Caco-2 (cell line): ENCODE results near the gene ATRX. TPM values are rescaled to one million over a fixed set of nuclear protein-coding genes. Genes with fewer than 3 reads are reported as not detected.
"Not testable (repeated sequence)": the region's sequence is repeated elsewhere in the genome, so short reads cannot be mapped to it uniquely, and the experiment has no call there.

Source experiments
- BruUV-seq: library from RNA; stranded (reverse); fragments of 400-500 nt; replicated peaks from 2 replicates; lab custom pipeline; 2021; lab: Mats Ljungman, UMichigan
- CTCF ChIA-PET: fragments of 300-600 bp; sonication (Branson Sonifier 250); formaldehyde crosslinking; loops from one replicate; lab custom pipeline; 2022; ENCODE audit warnings: antibody characterized with exemption; lab: Charles Lee
- POLR2A ChIA-PET: fragments of 300-600 bp; sonication (Branson Sonifier 250); formaldehyde crosslinking; loops from one replicate; lab custom pipeline; 2022; ENCODE audit warnings: antibody characterized with exemption; lab: Charles Lee
- DNase-seq, 2 experiments: peaks; one replicate each; pipeline versions ENCODE4 v3.0.0 to v3.0.0-alpha.2; 2020 to 2022
- H3K27me3 ChIP-seq: replicated peaks from 2 replicates; pipeline ENCODE4 v1.6.0; 2011; ENCODE audit warnings: low read length; ENCODE audit not compliant: control insufficient read depth, insufficient read depth
- H3K36me3 ChIP-seq: 2 replicates; pipeline ENCODE4 v1.5.1; 2011; ENCODE audit warnings: low read length; ENCODE audit not compliant: control insufficient read depth, insufficient read depth
- H3K4me1 ChIP-seq: fragments of 250-450 bp; sonication (Bioruptor Pico); 2 replicates; pipeline ENCODE4 v1.5.1; 2020; ENCODE audit warnings: mild to moderate bottlenecking
- H3K4me3 ChIP-seq: 2 replicates; pipeline ENCODE4 v1.5.1; 2011; ENCODE audit warnings: low read depth, mild to moderate bottlenecking, control low read depth, low read length
- H3K9me3 ChIP-seq: fragments of 250-450 bp; sonication (Bioruptor Pico); 2 replicates; pipeline ENCODE4 v1.5.1; 2020; ENCODE audit warnings: mild to moderate bottlenecking, moderate library complexity
- H3K27ac Mint-ChIP-seq: one replicate; pipeline ENCODE4 v1.8.0; 2022; ENCODE audit warnings: mixed read lengths; ENCODE audit not compliant: unreplicated experiment
- H3K27me3 Mint-ChIP-seq: one replicate; pipeline ENCODE4 v1.8.0; 2022; ENCODE audit warnings: mixed read lengths; ENCODE audit not compliant: insufficient read depth, unreplicated experiment
- H3K36me3 Mint-ChIP-seq: one replicate; pipeline ENCODE4 v1.8.0; 2022; ENCODE audit warnings: mild to moderate bottlenecking, mixed read lengths; ENCODE audit not compliant: insufficient read depth, unreplicated experiment
- H3K4me1 Mint-ChIP-seq: one replicate; pipeline ENCODE4 v1.8.0; 2022; ENCODE audit warnings: low read depth, mixed read lengths; ENCODE audit not compliant: unreplicated experiment
- H3K4me3 Mint-ChIP-seq: one replicate; pipeline ENCODE4 v1.8.0; 2022; ENCODE audit warnings: mild to moderate bottlenecking, moderate library complexity, mixed read lengths; ENCODE audit not compliant: unreplicated experiment
- H3K9me3 Mint-ChIP-seq: one replicate; pipeline ENCODE4 v1.8.0; 2022; ENCODE audit warnings: mixed read lengths; ENCODE audit not compliant: unreplicated experiment
- intact Hi-C: fragments of 100-400 bp; cut with micrococcal nuclease; formaldehyde crosslinking; loops from one replicate; pipeline ENCODE4 v1.10.0; 2022; ENCODE audit not compliant: unreplicated experiment
- total RNA-seq: library from RNA; stranded (reverse); gene quantifications from 2 replicates; pipeline ENCODE4 v1.2.3, GENCODE V29; 2022
- TF ChIP-seq, protein P1 (sequence below), 2 experiments: fragments of 200-600 bp in 1 of 2; IDR thresholded peaks; 1 replicate in 1 of 2; 2 replicates in 1 of 2; pipeline versions ENCODE4 v1.5.1 to v1.8.0; 2011 to 2022; ENCODE audit warnings: antibody characterized with exemption in 1 of 2, control low read depth in 1 of 2, inconsistent platforms in 1 of 2, low read depth in 1 of 2, low read length in 1 of 2, mild to moderate bottlenecking in 1 of 2, moderate library complexity in 1 of 2; ENCODE audit not compliant: insufficient read depth in 1 of 2, severe bottlenecking in 1 of 2, unreplicated experiment in 1 of 2

ATRX gene
- total RNA-seq, 1 experiment from 2014 or later: 61.2 TPM

DNA sequence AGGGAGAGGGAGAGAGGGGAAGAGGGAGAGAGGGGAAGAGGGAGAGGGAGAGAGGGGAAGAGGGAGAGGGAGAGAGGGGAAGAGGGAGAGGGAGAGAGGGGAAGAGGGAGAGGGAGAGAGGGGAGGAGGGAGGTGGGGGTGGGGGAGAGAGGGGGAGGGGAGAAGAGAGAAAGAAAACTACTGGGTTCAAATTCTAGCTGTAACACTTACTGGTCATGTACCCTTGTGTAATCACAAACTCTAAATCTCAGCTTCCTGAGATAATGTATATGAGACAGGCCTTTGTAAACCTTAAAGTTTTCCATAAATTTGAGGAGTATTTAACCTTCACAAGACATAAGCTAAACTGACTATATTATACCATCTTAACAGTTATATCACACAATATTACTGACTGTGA is 229.7 kb downstream of the ATRX start:
- DNase-seq: no peak
- ChIA-PET CTCF (no interaction called here), POLR2A (no interaction called here)
- Histone ChIP-seq H3K27me3 (no peaks in the 10 kb centered on the region), H3K9me3 (no peaks in the 10 kb centered on the region), H3K36me3 (no peaks in the 10 kb centered on the region), H3K4me3 (no peak overlapping the region), H3K4me1 (no peaks in the 10 kb centered on the region)
- intact Hi-C loops: no loop called here
- TF ChIP-seq, protein P1, sequence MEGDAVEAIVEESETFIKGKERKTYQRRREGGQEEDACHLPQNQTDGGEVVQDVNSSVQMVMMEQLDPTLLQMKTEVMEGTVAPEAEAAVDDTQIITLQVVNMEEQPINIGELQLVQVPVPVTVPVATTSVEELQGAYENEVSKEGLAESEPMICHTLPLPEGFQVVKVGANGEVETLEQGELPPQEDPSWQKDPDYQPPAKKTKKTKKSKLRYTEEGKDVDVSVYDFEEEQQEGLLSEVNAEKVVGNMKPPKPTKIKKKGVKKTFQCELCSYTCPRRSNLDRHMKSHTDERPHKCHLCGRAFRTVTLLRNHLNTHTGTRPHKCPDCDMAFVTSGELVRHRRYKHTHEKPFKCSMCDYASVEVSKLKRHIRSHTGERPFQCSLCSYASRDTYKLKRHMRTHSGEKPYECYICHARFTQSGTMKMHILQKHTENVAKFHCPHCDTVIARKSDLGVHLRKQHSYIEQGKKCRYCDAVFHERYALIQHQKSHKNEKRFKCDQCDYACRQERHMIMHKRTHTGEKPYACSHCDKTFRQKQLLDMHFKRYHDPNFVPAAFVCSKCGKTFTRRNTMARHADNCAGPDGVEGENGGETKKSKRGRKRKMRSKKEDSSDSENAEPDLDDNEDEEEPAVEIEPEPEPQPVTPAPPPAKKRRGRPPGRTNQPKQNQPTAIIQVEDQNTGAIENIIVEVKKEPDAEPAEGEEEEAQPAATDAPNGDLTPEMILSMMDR (IDR thresholded peaks at IDR 0.05; ENCODE audit: insufficient read depth in 1 of 2, low read depth in 1 of 2, low read length in 1 of 2, severe bottlenecking in 1 of 2, unreplicated experiment in 1 of 2): no peak
- no peaks in the 10 kb centered on the region for H3K36me3 Mint-ChIP-seq
- peaks cover 20% of the 10 kb centered on the region for H3K9me3 Mint-ChIP-seq
- H3K4me1 Mint-ChIP-seq: no peaks in the 10 kb centered on the region
- no peak overlapping the region for H3K4me3 Mint-ChIP-seq
- no peaks in the 10 kb centered on the region for H3K27me3 Mint-ChIP-seq
- H3K27ac Mint-ChIP-seq: no peak overlapping the region
- no TSS peak for BruUV-seq

DNA sequence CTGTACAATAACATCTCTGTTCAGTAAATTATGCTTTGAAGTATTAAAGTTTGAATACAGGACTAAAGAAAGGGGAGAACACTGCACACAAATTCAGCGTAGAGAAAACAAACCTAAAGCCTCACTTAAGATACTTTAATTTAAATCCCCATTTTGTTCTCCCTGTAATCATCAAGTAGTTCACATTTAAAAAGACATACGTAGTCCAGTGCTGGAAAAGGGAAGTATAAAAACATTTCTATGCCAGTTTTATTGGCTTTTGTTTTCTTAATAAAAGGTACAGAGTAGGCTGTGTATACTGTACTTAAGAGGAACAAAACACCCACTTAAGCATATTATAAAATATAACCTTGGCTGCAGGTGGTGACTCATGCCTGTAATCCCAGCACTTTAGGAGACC is 237.3 kb downstream of the ATRX start:
- Histone ChIP-seq H3K36me3 (no peaks in the 10 kb centered on the region), H3K27me3 (no peaks in the 10 kb centered on the region), H3K4me1 (no peaks in the 10 kb centered on the region), H3K4me3 (no peak overlapping the region), H3K9me3 (no peaks in the 10 kb centered on the region)
- Mint-ChIP-seq H3K27me3 (no peaks in the 10 kb centered on the region), H3K36me3 (no peaks in the 10 kb centered on the region), H3K9me3 (peaks cover 10% of the 10 kb centered on the region), H3K27ac (no peak overlapping the region), H3K4me1 (no peaks in the 10 kb centered on the region), H3K4me3 (no peak overlapping the region)
- CTCF ChIA-PET: no interaction called here
- intact Hi-C loops: no loop called here
- POLR2A ChIA-PET: no interaction called here
- no TSS peak for BruUV-seq
- DNase-seq: no peak
- TF ChIP-seq, protein P1 (IDR thresholded peaks at IDR 0.05; ENCODE audit: insufficient read depth in 1 of 2, low read depth in 1 of 2, low read length in 1 of 2, severe bottlenecking in 1 of 2, unreplicated experiment in 1 of 2): no peak

- not testable (repeated sequence) for BruUV-seq, H3K4me3 Mint-ChIP-seq
Measured at GRCh38 chrX:77539778-77540177, 246.2 kb downstream of the ATRX start.

DNA sequence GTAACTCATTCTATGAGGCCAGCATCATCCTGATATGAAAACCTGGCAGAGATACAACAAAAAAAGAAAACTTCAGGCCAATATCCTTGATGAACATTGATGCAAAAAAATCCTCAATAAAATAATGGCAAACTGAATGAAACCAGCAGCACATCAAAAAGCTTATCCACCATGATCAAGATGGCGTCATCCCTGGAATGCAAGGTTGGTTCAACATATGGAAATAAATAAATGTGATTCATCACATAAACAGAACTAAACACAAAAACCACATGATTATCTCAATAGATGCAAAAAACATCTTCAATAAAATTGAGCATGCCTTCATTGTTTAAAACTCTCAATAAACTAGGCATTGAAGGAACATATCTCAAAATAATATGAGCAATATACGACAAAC is 254.8 kb downstream of the ATRX start:
- intact Hi-C loops, H3K27me3 Mint-ChIP-seq: not testable (repeated sequence)

More at GRCh38 chrX:77539778-77540177, 246.2 kb downstream of the ATRX start:
- H3K9me3 ChIP-seq, H3K27me3 ChIP-seq, CTCF ChIA-PET, POLR2A ChIA-PET, H3K36me3 ChIP-seq, H3K36me3 Mint-ChIP-seq, H3K27me3 Mint-ChIP-seq, H3K4me3 ChIP-seq, H3K27ac Mint-ChIP-seq, DNase-seq, intact Hi-C loops, H3K4me1 ChIP-seq, H3K4me1 Mint-ChIP-seq: not testable (repeated sequence)
- H3K9me3 Mint-ChIP-seq: peaks cover 14% of the 10 kb centered on the region

More for the DNA sequence above, 254.8 kb downstream of the ATRX start:
- CTCF ChIA-PET, H3K4me1 Mint-ChIP-seq, H3K36me3 ChIP-seq, H3K4me3 Mint-ChIP-seq, DNase-seq, H3K9me3 ChIP-seq, POLR2A ChIA-PET, H3K4me3 ChIP-seq, H3K27ac Mint-ChIP-seq, H3K4me1 ChIP-seq, BruUV-seq, H3K27me3 ChIP-seq: not testable (repeated sequence)
- H3K36me3 Mint-ChIP-seq: peaks cover 18% of the 10 kb centered on the region
- H3K9me3 Mint-ChIP-seq: peaks cover 11% of the 10 kb centered on the region
